HCT116 (cell line): Measurements from ENCODE around the gene SIK3. TPM values are rescaled to one million over a fixed set of nuclear protein-coding genes. Genes with fewer than 3 reads are reported as not detected.

Experiments used
- ATAC-seq: fragments of 200-7000 bp; cut with Tn5 transposase; 2 replicates; pipeline ENCODE4 v1.9.1; 2020; ENCODE audit warnings: mild to moderate bottlenecking, moderate library complexity
- BruUV-seq: library from RNA; stranded (reverse); fragments of 400-500 nt; replicated peaks from 2 replicates; lab custom pipeline; 2021; lab: Mats Ljungman, UMichigan
- CTCF ChIA-PET: fragments of 300-600 bp; sonication (Branson Sonifier 250); formaldehyde crosslinking; loops from one replicate; lab custom pipeline; 2021; ENCODE audit warnings: antibody characterized with exemption; lab: Charles Lee
- POLR2A ChIA-PET: fragments of 300-600, 350-600 bp; sonication (Branson Sonifier 250); formaldehyde crosslinking; loops from one replicate; lab custom pipeline; 2021; ENCODE audit warnings: antibody characterized with exemption; lab: Charles Lee
- RAD21 ChIA-PET, 2 experiments: fragments of 300-600 bp; sonication (Branson Sonifier 250); formaldehyde crosslinking; loops; one replicate each; lab custom pipeline; 2023; ENCODE audit warnings: low total read pairs in 2 of 2; ENCODE audit not compliant: uncharacterized antibody in 2 of 2, unreplicated experiment in 2 of 2, low non-redundant PET in 1 of 2; lab: Charles Lee
- DNase-seq: peaks from one replicate; pipeline ENCODE4 v3.0.0-alpha.2; 2010; ENCODE audit warnings: low read depth, low spot score
- H2AFZ ChIP-seq: fragments of 200-600 bp; shearing (Covaris generic), sonication (generic); 2 replicates; pipeline ENCODE4 v1.6.1; 2017; ENCODE audit warnings: low read depth, mixed run types, mixed read lengths, antibody characterized with exemption, low read length; ENCODE audit not compliant: poor library complexity, severe bottlenecking
- H3K27ac ChIP-seq: 2 replicates; pipeline ENCODE4 v1.5.1; 2012; ENCODE audit warnings: low read depth, low read length
- H3K27me3 ChIP-seq: fragments of 200-600 bp; sonication (generic); 2 replicates; pipeline ENCODE4 v1.6.1; 2016; ENCODE audit warnings: mixed run types, low read length, mixed read lengths; ENCODE audit not compliant: insufficient read depth
- H3K36me3 ChIP-seq, 2 experiments: fragments of 200-500 bp in 1 of 2; fragments of 200-600 bp in 1 of 2; sonication (Bioruptor generic) in 1 of 2; sonication (generic) in 1 of 2; 2 replicates each; pipeline versions ENCODE4 v1.5.1 to v1.6.1; 2014 to 2016; ENCODE audit warnings: low read length in 2 of 2, inconsistent platforms in 1 of 2, mixed read lengths in 1 of 2, mixed run types in 1 of 2; ENCODE audit not compliant: insufficient read depth in 2 of 2, control insufficient read depth in 1 of 2
- H3K4me1 ChIP-seq, 2 experiments: fragments of 200-600 bp in 1 of 2; sonication (generic) in 1 of 2; 2 replicates each; pipeline versions ENCODE4 v1.5.1 to v1.6.1; 2012 to 2017; ENCODE audit warnings: low read length in 2 of 2, inconsistent platforms in 1 of 2, mild to moderate bottlenecking in 1 of 2, mixed read lengths in 1 of 2, mixed run types in 1 of 2, moderate library complexity in 1 of 2; ENCODE audit not compliant: insufficient read depth in 2 of 2, control insufficient read depth in 1 of 2
- H3K4me2 ChIP-seq: fragments of 200-600 bp; sonication (generic); 2 replicates; pipeline ENCODE4 v1.6.1; 2017; ENCODE audit warnings: mixed run types, low read length, mixed read lengths
- H3K4me3 ChIP-seq, 2 experiments: fragments of 200-600 bp in 1 of 2; sonication (generic) in 1 of 2; replicated peaks in 1 of 2; 2 replicates each; pipeline ENCODE4 v1.5.1; 2011 to 2016; ENCODE audit warnings: low read length in 2 of 2, control low read depth in 1 of 2, low read depth in 1 of 2, mild to moderate bottlenecking in 1 of 2, mixed read lengths in 1 of 2, mixed run types in 1 of 2
- H3K79me2 ChIP-seq: fragments of 200-600 bp; sonication (generic); 2 replicates; pipeline ENCODE4 v1.6.1; 2017; ENCODE audit warnings: mild to moderate bottlenecking, mixed run types, low read length, moderate library complexity, mixed read lengths; ENCODE audit not compliant: insufficient read depth
- H3K9ac ChIP-seq: fragments of 200-600 bp; sonication (generic); 2 replicates; pipeline ENCODE4 v1.6.1; 2016; ENCODE audit warnings: low read length, mixed read lengths
- H3K9me2 ChIP-seq: fragments of 200-600 bp; sonication (generic), shearing (Covaris generic); 2 replicates; pipeline ENCODE4 v1.6.1; 2017; ENCODE audit warnings: mixed run types, mild to moderate bottlenecking, moderate library complexity; ENCODE audit not compliant: insufficient read depth
- H3K9me3 ChIP-seq, 2 experiments: fragments of 200-500 bp in 1 of 2; fragments of 200-600 bp in 1 of 2; sonication (Bioruptor generic) in 1 of 2; sonication (generic) in 1 of 2; 2 replicates each; pipeline ENCODE4 v1.6.1; 2014 to 2017; ENCODE audit warnings: low read length in 2 of 2, mixed read lengths in 2 of 2, inconsistent platforms in 1 of 2, low read depth in 1 of 2, mild to moderate bottlenecking in 1 of 2, mixed run types in 1 of 2, moderate library complexity in 1 of 2; ENCODE audit not compliant: control insufficient read depth in 1 of 2, insufficient read depth in 1 of 2
- H4K20me1 ChIP-seq: fragments of 200-600 bp; sonication (generic), shearing (Covaris generic); 2 replicates; pipeline ENCODE4 v1.6.1; 2017; ENCODE audit warnings: mixed run types, mild to moderate bottlenecking, moderate library complexity; ENCODE audit not compliant: insufficient read depth
- CBX3 ChIP-seq: IDR thresholded peaks from 2 replicates; pipeline ENCODE4 v1.6.1; 2012; ENCODE audit warnings: low read depth
- EGR1 ChIP-seq: IDR thresholded peaks from 2 replicates; pipeline ENCODE4 v1.6.1; 2012; ENCODE audit warnings: low read depth
- EZH2phosphoT487 ChIP-seq: fragments of 200-600 bp; IDR thresholded peaks from 2 replicates; pipeline ENCODE4 v1.6.1; 2018; ENCODE audit warnings: antibody characterized with exemption, borderline replicate concordance
- FOSL1 ChIP-seq: IDR thresholded peaks from 2 replicates; pipeline ENCODE4 v1.6.1; 2012; ENCODE audit warnings: low read depth
- POLR2A ChIP-seq: IDR thresholded peaks from 2 replicates; pipeline ENCODE4 v1.7.0; 2011; ENCODE audit warnings: borderline replicate concordance; ENCODE audit not compliant: insufficient read depth, insufficient read length; ENCODE audit errors: extremely low read depth
- POLR2AphosphoS5 ChIP-seq: IDR thresholded peaks from 2 replicates; pipeline ENCODE4 v1.6.1; 2011; ENCODE audit warnings: mild to moderate bottlenecking, low read depth, low read length, moderate library complexity
- RAD21 ChIP-seq: IDR thresholded peaks from 2 replicates; pipeline ENCODE4 v1.6.1; 2012; ENCODE audit warnings: low read depth, mild to moderate bottlenecking
- REST ChIP-seq: IDR thresholded peaks from 2 replicates; pipeline ENCODE4 v1.6.1; 2012; ENCODE audit warnings: low read depth
- SIN3A ChIP-seq: IDR thresholded peaks from 2 replicates; pipeline ENCODE4 v1.6.1; 2012; ENCODE audit warnings: low read depth
- SP1 ChIP-seq: IDR thresholded peaks from 2 replicates; pipeline ENCODE4 v1.6.1; 2012; ENCODE audit warnings: low read depth
- SRF ChIP-seq: IDR thresholded peaks from 2 replicates; pipeline ENCODE4 v1.6.1; 2012; ENCODE audit warnings: low read depth
- ZBTB33 ChIP-seq: IDR thresholded peaks from 2 replicates; pipeline ENCODE4 v1.6.1; 2011; ENCODE audit warnings: mild to moderate bottlenecking, low read length, moderate library complexity; ENCODE audit not compliant: insufficient replicate concordance; ENCODE audit errors: extremely low read depth
- intact Hi-C: fragments of 100-400 bp; cut with micrococcal nuclease; formaldehyde crosslinking; loops from 2 replicates; pipeline ENCODE4 v1.10.0; 2022
- total RNA-seq: library from RNA; stranded (reverse); gene quantifications from one replicate; pipeline ENCODE4 v1.2.1, GENCODE V29; 2021; ENCODE audit not compliant: unreplicated experiment

Gene SIK3
- total RNA-seq, 1 experiment from 2014 or later: 21.0 TPM

- Histone ChIP-seq H3K27ac (no peak overlapping the region), H3K9me3 (no peaks in the 10 kb centered on the region), H3K4me2 (no peak overlapping the region), H3K27me3 (no peaks in the 10 kb centered on the region), H3K36me3 (no peaks in the 10 kb centered on the region), H4K20me1 (no peaks in the 10 kb centered on the region), H3K79me2 (no peaks in the 10 kb centered on the region), H3K9ac (no peak overlapping the region), H3K4me3 (no peak overlapping the region), H3K9me2 (no peaks in the 10 kb centered on the region), H3K4me1 (no peaks in the 10 kb centered on the region), H2AFZ (no peak overlapping the region)
- ChIA-PET RAD21 (no interaction called here), CTCF (no interaction called here), POLR2A (no interaction called here)
- ATAC-seq (no peak), DNase-seq (no peak)
- TF ChIP-seq REST: no peak
- no TSS peak for BruUV-seq
- intact Hi-C loops: no loop called here
Observed at GRCh38 chr11:116807601-116808261, 290.5 kb downstream of the SIK3 start.

GRCh38 chr11:116804001-116804400 lies 294.2 kb downstream of the SIK3 start:
- H4K20me1 ChIP-seq: no peaks in the 10 kb centered on the region
- no peak for DNase-seq
- TF ChIP-seq RAD21 (no peak), ZBTB33 (no peak), POLR2AphosphoS5 (no peak), FOSL1 (no peak), EGR1 (no peak), EZH2phosphoT487 (no peak), SP1 (no peak), SIN3A (no peak), POLR2A (no peak), SRF (no peak), CBX3 (no peak)
- TF ChIP-seq, all 23 proteins: peak for 0
- intact Hi-C loops: no loop called here
- ChIA-PET RAD21 (no interaction called here), POLR2A (no interaction called here), CTCF (no interaction called here)
- no peaks in the 10 kb centered on the region for H3K79me2 ChIP-seq
- no peak overlapping the region for H3K9ac ChIP-seq
- no peak overlapping the region for H3K27ac ChIP-seq
- no peaks in the 10 kb centered on the region for H3K27me3 ChIP-seq
- H3K4me3 ChIP-seq: no peak overlapping the region
- no peaks in the 10 kb centered on the region for H3K4me1 ChIP-seq
- H2AFZ ChIP-seq: no peak overlapping the region
- H3K36me3 ChIP-seq: no peaks in the 10 kb centered on the region
- no peak overlapping the region for H3K4me2 ChIP-seq
- H3K9me2 ChIP-seq: no peaks in the 10 kb centered on the region
- no TSS peak for BruUV-seq
- no peaks in the 10 kb centered on the region for H3K9me3 ChIP-seq
- ATAC-seq: no peak
